Neural cell (in vitro differentiated cells): ENCODE data around the gene SFT2D1.

Experiments
- EP300 ChIP-seq: fragments of 450-650 bp; conservative IDR thresholded peaks from 2 replicates; pipeline ENCODE4 v1.6.1; 2014; ENCODE audit warnings: antibody characterized with exemption, mild to moderate bottlenecking, moderate library complexity; ENCODE audit not compliant: poor library complexity, severe bottlenecking
- SMC3 ChIP-seq: fragments of 450-650 bp; conservative IDR thresholded peaks from 2 replicates; pipeline ENCODE4 v1.6.1; 2014; ENCODE audit warnings: antibody characterized with exemption, mild to moderate bottlenecking, moderate library complexity; ENCODE audit not compliant: poor library complexity
- TF ChIP-seq, protein P1 (sequence below): fragments of 450-650 bp; IDR thresholded peaks from 2 replicates; pipeline ENCODE4 v1.5.1; 2014; ENCODE audit warnings: antibody characterized with exemption, mild to moderate bottlenecking, moderate library complexity; ENCODE audit not compliant: poor library complexity, severe bottlenecking
- TF ChIP-seq, protein P2 (sequence below): IDR thresholded peaks from 2 replicates; pipeline ENCODE4 v1.6.1; 2012; ENCODE audit warnings: borderline replicate concordance

DNA sequence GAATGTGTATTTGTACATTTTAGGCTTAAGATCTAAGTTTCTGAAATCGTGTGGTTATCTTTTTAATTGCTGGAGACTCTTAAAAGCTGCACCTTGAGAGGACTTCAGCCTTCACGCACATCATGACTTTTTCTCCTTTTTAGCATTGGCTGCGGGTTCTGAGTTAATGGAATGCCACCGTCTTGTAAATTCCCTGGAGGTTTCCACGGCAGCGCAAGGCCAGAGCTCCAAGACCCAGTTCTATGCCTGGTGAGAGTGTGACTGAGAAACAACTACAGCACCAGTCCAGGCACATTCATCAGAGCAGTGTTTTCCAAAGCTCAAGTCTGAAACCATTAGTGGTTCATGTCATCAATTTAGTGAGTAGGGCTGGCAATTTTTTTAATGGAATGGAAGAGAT lies 57.1 kb downstream of the SFT2D1 start:
- TF ChIP-seq, protein P1, sequence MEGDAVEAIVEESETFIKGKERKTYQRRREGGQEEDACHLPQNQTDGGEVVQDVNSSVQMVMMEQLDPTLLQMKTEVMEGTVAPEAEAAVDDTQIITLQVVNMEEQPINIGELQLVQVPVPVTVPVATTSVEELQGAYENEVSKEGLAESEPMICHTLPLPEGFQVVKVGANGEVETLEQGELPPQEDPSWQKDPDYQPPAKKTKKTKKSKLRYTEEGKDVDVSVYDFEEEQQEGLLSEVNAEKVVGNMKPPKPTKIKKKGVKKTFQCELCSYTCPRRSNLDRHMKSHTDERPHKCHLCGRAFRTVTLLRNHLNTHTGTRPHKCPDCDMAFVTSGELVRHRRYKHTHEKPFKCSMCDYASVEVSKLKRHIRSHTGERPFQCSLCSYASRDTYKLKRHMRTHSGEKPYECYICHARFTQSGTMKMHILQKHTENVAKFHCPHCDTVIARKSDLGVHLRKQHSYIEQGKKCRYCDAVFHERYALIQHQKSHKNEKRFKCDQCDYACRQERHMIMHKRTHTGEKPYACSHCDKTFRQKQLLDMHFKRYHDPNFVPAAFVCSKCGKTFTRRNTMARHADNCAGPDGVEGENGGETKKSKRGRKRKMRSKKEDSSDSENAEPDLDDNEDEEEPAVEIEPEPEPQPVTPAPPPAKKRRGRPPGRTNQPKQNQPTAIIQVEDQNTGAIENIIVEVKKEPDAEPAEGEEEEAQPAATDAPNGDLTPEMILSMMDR, result no peak
- TF ChIP-seq SMC3 (no peak), EP300 (no peak)
- TF ChIP-seq, protein P2, sequence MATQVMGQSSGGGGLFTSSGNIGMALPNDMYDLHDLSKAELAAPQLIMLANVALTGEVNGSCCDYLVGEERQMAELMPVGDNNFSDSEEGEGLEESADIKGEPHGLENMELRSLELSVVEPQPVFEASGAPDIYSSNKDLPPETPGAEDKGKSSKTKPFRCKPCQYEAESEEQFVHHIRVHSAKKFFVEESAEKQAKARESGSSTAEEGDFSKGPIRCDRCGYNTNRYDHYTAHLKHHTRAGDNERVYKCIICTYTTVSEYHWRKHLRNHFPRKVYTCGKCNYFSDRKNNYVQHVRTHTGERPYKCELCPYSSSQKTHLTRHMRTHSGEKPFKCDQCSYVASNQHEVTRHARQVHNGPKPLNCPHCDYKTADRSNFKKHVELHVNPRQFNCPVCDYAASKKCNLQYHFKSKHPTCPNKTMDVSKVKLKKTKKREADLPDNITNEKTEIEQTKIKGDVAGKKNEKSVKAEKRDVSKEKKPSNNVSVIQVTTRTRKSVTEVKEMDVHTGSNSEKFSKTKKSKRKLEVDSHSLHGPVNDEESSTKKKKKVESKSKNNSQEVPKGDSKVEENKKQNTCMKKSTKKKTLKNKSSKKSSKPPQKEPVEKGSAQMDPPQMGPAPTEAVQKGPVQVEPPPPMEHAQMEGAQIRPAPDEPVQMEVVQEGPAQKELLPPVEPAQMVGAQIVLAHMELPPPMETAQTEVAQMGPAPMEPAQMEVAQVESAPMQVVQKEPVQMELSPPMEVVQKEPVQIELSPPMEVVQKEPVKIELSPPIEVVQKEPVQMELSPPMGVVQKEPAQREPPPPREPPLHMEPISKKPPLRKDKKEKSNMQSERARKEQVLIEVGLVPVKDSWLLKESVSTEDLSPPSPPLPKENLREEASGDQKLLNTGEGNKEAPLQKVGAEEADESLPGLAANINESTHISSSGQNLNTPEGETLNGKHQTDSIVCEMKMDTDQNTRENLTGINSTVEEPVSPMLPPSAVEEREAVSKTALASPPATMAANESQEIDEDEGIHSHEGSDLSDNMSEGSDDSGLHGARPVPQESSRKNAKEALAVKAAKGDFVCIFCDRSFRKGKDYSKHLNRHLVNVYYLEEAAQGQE, result no peak
